ENCODE results near the gene RNF207. TPM values are rescaled to one million over a fixed set of nuclear protein-coding genes. Genes with fewer than 3 reads are reported as not detected.

The RNF207 gene
- total and polyA plus RNA-seq, 2 of the 13 experiments (the other 11 are each of a cell fraction or from before 2014, with no cell fraction given): 9.8 to 15.9 TPM

DNA sequence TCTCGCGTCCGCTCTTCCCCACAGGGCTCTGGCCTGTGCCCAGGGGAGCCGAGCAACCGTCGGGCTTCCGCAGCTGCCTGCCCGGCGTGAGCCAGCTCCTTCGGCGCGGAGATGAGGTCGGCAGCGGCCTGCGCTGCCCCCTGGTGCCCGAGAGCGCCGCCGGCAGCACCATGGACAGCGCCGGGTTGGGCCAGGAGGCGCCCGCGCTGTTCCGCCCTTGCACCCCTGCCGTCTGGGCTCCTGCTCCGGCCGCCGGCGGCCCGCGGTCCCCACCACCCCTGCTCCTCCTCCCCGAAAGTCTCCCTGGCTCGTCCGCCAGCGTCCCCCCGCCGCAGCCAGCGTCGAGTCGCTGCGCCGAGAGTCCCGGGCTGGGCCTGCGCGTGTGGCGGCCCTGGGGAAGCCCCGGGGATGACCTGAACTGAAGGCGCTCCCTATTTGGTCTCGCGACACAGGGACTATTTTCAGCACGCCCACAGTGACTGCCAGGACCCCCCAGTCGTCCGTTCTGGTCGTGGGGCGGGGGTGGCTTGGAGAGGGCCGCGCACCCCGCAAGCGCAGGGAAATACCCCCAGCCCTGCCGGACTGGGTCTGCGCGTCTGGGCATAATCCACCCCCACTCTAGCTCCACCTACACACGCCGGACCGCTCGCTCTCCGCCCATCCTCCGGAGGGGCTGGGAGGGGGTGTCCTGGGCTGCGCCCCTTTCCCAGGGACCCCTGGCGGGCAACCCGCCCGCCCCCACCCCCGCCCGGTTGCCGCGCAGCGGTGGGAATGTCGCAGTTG is 39.4 kb downstream of the RNF207 start (continued):
- TF ChIP-seq IRX3 (CRISPR knock-in tag; IDR thresholded peaks at IDR 0.05; ENCODE audit: borderline replicate concordance, low read depth): peak; percentile 98
- TF ChIP-seq ZBTB1 (CRISPR knock-in tag; IDR thresholded peaks at IDR 0.05; ENCODE audit: borderline replicate concordance): peak; percentile 82; the same call in 1 of the 2 replicates
- peak; percentile 100 for TF ChIP-seq ZNF446 (CRISPR knock-in tag; IDR thresholded peaks at IDR 0.05)
- no peak for TF ChIP-seq HNRNPUL1 (IDR thresholded peaks at IDR 0.05; ENCODE audit: low read depth, low read length)
- no peak for TF ChIP-seq ZNF572 (CRISPR knock-in tag; IDR thresholded peaks at IDR 0.05)
- TF ChIP-seq CCAR2 (optimal IDR thresholded peaks at IDR 0.05; ENCODE audit: low read depth, low read length): no peak
- TF ChIP-seq SUZ12 (IDR thresholded peaks at IDR 0.05; ENCODE audit: low read depth, low read length): no peak
- TF ChIP-seq, protein P1, sequence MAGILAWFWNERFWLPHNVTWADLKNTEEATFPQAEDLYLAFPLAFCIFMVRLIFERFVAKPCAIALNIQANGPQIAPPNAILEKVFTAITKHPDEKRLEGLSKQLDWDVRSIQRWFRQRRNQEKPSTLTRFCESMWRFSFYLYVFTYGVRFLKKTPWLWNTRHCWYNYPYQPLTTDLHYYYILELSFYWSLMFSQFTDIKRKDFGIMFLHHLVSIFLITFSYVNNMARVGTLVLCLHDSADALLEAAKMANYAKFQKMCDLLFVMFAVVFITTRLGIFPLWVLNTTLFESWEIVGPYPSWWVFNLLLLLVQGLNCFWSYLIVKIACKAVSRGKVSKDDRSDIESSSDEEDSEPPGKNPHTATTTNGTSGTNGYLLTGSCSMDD (CRISPR knock-in tag; IDR thresholded peaks at IDR 0.05): peak; percentile 87; the same call in 1 of the 2 replicates
- TF ChIP-seq ZNF33B (CRISPR knock-in tag; IDR thresholded peaks at IDR 0.05): peak; percentile 96
- peak; percentile 62; the same call in 1 of the 2 replicates for TF ChIP-seq ZSCAN22 (CRISPR knock-in tag; IDR thresholded peaks at IDR 0.05)
- TF ChIP-seq ZNF333 (CRISPR knock-in tag; IDR thresholded peaks at IDR 0.05; ENCODE audit: borderline replicate concordance): peak; percentile 99; the same call in 1 of the 2 replicates
- TF ChIP-seq ZNF549 (CRISPR knock-in tag; IDR thresholded peaks at IDR 0.05): peak; percentile 91; the same call in 1 of the 2 replicates
- TF ChIP-seq, protein P2, sequence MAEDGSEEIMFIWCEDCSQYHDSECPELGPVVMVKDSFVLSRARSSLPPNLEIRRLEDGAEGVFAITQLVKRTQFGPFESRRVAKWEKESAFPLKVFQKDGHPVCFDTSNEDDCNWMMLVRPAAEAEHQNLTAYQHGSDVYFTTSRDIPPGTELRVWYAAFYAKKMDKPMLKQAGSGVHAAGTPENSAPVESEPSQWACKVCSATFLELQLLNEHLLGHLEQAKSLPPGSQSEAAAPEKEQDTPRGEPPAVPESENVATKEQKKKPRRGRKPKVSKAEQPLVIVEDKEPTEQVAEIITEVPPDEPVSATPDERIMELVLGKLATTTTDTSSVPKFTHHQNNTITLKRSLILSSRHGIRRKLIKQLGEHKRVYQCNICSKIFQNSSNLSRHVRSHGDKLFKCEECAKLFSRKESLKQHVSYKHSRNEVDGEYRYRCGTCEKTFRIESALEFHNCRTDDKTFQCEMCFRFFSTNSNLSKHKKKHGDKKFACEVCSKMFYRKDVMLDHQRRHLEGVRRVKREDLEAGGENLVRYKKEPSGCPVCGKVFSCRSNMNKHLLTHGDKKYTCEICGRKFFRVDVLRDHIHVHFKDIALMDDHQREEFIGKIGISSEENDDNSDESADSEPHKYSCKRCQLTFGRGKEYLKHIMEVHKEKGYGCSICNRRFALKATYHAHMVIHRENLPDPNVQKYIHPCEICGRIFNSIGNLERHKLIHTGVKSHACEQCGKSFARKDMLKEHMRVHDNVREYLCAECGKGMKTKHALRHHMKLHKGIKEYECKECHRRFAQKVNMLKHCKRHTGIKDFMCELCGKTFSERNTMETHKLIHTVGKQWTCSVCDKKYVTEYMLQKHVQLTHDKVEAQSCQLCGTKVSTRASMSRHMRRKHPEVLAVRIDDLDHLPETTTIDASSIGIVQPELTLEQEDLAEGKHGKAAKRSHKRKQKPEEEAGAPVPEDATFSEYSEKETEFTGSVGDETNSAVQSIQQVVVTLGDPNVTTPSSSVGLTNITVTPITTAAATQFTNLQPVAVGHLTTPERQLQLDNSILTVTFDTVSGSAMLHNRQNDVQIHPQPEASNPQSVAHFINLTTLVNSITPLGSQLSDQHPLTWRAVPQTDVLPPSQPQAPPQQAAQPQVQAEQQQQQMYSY (CRISPR knock-in tag; IDR thresholded peaks at IDR 0.05): peak; percentile 80
- peak; percentile 93 for TF ChIP-seq STAG1 (CRISPR knock-in tag; IDR thresholded peaks at IDR 0.05)
- no peak for TF ChIP-seq FOXP1 (IDR thresholded peaks at IDR 0.05)
- TF ChIP-seq FOXP1 (CRISPR knock-in tag; IDR thresholded peaks at IDR 0.05): 0 out of 2 replicates have a peak, but pooled peaks have one; percentile 29
- peak; percentile 99 for TF ChIP-seq ZNF772 (CRISPR knock-in tag; IDR thresholded peaks at IDR 0.05)
- TF ChIP-seq ARNTL (CRISPR knock-in tag; IDR thresholded peaks at IDR 0.05): peak; percentile 89
- TF ChIP-seq, protein P3, sequence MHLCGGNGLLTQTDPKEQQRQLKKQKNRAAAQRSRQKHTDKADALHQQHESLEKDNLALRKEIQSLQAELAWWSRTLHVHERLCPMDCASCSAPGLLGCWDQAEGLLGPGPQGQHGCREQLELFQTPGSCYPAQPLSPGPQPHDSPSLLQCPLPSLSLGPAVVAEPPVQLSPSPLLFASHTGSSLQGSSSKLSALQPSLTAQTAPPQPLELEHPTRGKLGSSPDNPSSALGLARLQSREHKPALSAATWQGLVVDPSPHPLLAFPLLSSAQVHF (CRISPR knock-in tag; IDR thresholded peaks at IDR 0.05): peak; percentile 99
- TF ChIP-seq YEATS4 (CRISPR knock-in tag; IDR thresholded peaks at IDR 0.05; ENCODE audit: borderline replicate concordance): peak; percentile 83; the same call in 1 of the 2 replicates
